ENCODE data around the gene NIBAN1. TPM values are rescaled to one million over a fixed set of nuclear protein-coding genes. Genes with fewer than 3 reads are reported as not detected.
"Not testable (repeated sequence)": the region's sequence is repeated elsewhere in the genome, so short reads cannot be mapped to it uniquely, and the experiment has no call there.

The NIBAN1 gene
- total RNA-seq, 1 experiment from 2014 or later = 19.5 TPM

DNA sequence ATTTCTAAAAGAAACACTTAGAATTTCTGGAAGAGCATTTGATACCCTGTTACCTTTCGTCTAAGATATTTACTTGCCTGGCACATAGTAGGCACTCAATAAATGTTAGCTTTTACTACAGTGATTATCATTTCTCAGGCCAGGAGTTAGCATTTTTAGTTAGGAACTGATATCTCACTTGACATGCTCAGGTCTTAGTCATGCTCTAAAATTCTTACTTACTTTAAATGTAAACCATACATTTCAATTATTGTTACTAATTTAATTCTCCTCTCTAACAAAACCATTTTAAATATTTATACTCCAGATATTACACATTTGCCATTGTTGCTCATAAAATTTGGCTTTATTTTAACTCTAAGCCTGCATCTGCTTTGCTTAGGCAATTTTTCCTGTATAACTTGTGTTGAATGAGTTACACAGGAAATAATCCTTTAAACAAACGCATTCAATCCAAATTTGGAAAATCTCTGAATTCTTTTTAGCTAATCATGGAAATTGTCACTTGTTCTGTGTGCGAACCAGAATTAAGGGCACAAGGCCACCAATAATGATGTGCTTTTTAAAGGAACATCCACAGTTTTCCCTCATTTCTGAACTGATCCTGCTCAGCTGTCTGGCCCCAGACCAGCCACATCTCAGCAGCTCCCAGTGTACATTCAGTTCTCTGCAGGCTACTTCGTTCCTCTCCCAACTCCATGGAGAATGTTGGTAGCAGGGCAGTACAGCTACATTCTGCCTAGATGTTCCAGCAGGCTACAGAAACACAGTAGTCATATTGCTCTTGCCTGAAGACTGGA lies 15.6 kb downstream of the NIBAN1 start:
- CTCF ChIA-PET = interaction anchor here (1.7 kb wide), 1 partner anchor 23 kb away, joined by 3 read pairs; no protein-coding TSS in a partner anchor
- no TSS peak for BruUV-seq (replicated peaks)

DNA sequence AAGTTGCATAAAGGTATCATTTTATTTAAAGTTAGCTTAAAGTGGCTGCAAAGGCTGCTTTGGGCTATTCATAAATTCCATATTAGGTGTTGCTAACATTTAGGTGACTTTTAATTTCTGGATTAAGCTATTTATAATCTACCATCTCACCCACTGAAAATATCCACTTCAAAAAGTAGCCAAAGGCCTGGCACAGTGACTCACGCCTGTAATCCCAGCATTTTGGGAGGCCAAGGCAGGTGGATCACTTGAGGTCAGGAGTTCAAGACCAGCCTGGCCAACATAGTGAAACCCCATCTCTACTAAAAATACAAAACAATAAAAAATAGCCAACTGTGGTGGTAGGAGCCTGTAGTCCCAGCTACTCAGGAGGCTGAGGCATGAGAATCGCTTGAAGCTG lies 16.4 kb downstream of the NIBAN1 start:
- H3K4me3 Mint-ChIP-seq (ENCODE audit: low read depth, unreplicated experiment); H3K27me3 Mint-ChIP-seq (ENCODE audit: unreplicated experiment); H3K9me3 Mint-ChIP-seq (ENCODE audit: low read depth, unreplicated experiment); H3K27ac Mint-ChIP-seq (ENCODE audit: unreplicated experiment); intact Hi-C loops (cut with micrococcal nuclease; ENCODE audit: unreplicated experiment); H3K36me3 Mint-ChIP-seq (ENCODE audit: insufficient read depth, unreplicated experiment); DNase-seq; BruUV-seq (replicated peaks): not testable (repeated sequence)
- H3K4me1 Mint-ChIP-seq (ENCODE audit: low read depth, unreplicated experiment) = peaks cover 16% of the 10 kb centered on the region
- CTCF ChIA-PET = interaction anchor here (0.6 to 1.7 kb wide), 2 partner anchors 22 to 183 kb away, joined by 3 read pairs; no protein-coding TSS in a partner anchor

More for the DNA sequence above, 15.6 kb downstream of the NIBAN1 start:
- Mint-ChIP-seq H3K4me3 (ENCODE audit: low read depth, unreplicated experiment) (no peak overlapping the region), H3K36me3 (ENCODE audit: insufficient read depth, unreplicated experiment) (no peaks in the 10 kb centered on the region), H3K9me3 (ENCODE audit: low read depth, unreplicated experiment) (no peaks in the 10 kb centered on the region), H3K4me1 (ENCODE audit: low read depth, unreplicated experiment) (peaks cover 11% of the 10 kb centered on the region), H3K27me3 (ENCODE audit: unreplicated experiment) (no peaks in the 10 kb centered on the region), H3K27ac (ENCODE audit: unreplicated experiment) (no peak overlapping the region)
- no peak for DNase-seq
- TF ChIP-seq, protein P1, sequence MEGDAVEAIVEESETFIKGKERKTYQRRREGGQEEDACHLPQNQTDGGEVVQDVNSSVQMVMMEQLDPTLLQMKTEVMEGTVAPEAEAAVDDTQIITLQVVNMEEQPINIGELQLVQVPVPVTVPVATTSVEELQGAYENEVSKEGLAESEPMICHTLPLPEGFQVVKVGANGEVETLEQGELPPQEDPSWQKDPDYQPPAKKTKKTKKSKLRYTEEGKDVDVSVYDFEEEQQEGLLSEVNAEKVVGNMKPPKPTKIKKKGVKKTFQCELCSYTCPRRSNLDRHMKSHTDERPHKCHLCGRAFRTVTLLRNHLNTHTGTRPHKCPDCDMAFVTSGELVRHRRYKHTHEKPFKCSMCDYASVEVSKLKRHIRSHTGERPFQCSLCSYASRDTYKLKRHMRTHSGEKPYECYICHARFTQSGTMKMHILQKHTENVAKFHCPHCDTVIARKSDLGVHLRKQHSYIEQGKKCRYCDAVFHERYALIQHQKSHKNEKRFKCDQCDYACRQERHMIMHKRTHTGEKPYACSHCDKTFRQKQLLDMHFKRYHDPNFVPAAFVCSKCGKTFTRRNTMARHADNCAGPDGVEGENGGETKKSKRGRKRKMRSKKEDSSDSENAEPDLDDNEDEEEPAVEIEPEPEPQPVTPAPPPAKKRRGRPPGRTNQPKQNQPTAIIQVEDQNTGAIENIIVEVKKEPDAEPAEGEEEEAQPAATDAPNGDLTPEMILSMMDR (IDR thresholded peaks at IDR 0.05; ENCODE audit: unreplicated experiment) = no peak
- intact Hi-C loops (cut with micrococcal nuclease; ENCODE audit: unreplicated experiment) = no loop called here

DNA sequence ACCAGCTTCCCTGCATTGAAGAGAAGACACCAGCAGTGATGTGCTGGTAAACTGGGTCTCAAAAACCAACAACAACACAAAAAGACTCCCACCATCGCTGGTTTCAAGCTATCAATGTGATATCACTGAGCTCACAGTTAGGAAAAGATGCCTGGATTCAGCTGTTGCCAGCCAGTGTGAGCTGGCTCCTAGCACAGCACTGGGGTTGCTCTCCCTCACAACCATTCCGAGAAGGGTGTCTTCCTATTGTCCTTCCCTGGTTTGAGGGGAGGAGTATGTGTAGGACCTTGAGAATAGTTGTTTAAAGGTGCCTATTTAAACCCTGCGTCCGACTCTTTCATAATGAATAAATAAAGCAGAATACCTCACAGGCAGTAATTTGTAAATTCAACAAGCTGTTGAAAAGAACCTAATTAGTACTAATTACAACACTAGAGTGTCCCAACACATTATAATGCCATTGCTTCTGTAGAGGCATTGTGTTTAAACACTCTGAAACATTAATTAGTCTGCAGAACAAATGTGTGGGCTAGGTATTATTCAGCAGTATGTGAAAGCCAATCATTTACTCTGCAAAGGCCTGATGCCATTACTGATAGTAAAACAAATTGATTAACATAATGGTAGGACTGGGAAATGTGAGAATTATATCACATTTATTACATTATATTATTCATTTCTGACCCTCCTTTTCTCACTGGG lies 17.2 kb downstream of the NIBAN1 start:
- peaks cover 16% of the 10 kb centered on the region for H3K4me1 Mint-ChIP-seq (ENCODE audit: low read depth, unreplicated experiment)
- H3K27ac Mint-ChIP-seq (ENCODE audit: unreplicated experiment) = no peak overlapping the region
- H3K9me3 Mint-ChIP-seq (ENCODE audit: low read depth, unreplicated experiment) = no peaks in the 10 kb centered on the region
- no peaks in the 10 kb centered on the region for H3K27me3 Mint-ChIP-seq (ENCODE audit: unreplicated experiment)
- CTCF ChIA-PET = interaction anchor here (0.6 to 1.7 kb wide), 2 partner anchors 21 to 150 kb away, joined by 3 to 5 read pairs; no protein-coding TSS in a partner anchor
- H3K36me3 Mint-ChIP-seq (ENCODE audit: insufficient read depth, unreplicated experiment) = no peaks in the 10 kb centered on the region
- intact Hi-C loops (cut with micrococcal nuclease; ENCODE audit: unreplicated experiment) = no loop called here
- TF ChIP-seq, protein P1 (IDR thresholded peaks at IDR 0.05; ENCODE audit: unreplicated experiment) = no peak
- BruUV-seq (replicated peaks) = no TSS peak
- no peak overlapping the region for H3K4me3 Mint-ChIP-seq (ENCODE audit: low read depth, unreplicated experiment)
- DNase-seq = no peak

DNA sequence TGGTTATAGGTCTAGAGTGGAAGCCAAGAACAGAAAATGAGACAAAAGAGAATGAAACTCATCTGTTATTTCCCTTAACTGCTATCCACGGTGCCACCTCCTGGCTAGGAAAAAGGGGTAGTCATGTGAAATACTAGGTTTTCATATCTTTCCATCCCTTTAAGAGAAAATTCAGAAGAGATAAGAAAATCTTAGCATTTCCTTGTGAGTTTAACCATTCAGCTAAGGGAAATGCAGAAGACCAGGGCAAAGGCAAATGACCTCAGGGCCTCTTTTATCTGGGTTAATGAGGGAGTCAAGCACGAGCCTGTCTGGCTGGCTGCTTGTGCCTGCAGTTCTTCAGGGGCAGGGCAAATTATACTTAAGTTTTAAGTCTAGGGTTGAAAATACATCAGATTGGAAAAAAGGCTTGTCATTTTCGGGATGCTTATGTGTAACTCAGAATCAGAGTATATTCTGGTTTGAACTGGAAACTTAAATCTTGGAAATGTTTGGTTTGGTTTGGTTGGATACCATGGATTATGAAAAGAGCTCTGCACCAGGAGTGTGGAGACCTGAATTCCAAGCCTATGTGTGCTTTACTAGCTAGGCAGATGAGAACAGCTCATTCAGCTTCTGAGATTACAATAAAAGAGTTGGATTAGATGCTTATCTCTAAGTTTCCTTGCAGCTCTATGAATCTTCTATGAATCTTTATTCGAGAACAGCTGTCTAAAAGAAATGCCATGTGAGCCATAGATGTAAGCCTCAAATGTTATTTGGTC lies 19.9 kb downstream of the NIBAN1 start:
- H3K27ac Mint-ChIP-seq (ENCODE audit: unreplicated experiment) = peak overlapping the region; percentile 4

More for the DNA sequence above, 19.9 kb downstream of the NIBAN1 start:
- BruUV-seq (replicated peaks) = no TSS peak
- Mint-ChIP-seq H3K27me3 (ENCODE audit: unreplicated experiment) (no peaks in the 10 kb centered on the region), H3K4me1 (ENCODE audit: low read depth, unreplicated experiment) (peaks cover 16% of the 10 kb centered on the region), H3K4me3 (ENCODE audit: low read depth, unreplicated experiment) (no peak overlapping the region), H3K9me3 (ENCODE audit: low read depth, unreplicated experiment) (no peaks in the 10 kb centered on the region), H3K36me3 (ENCODE audit: insufficient read depth, unreplicated experiment) (no peaks in the 10 kb centered on the region)
- intact Hi-C loops (cut with micrococcal nuclease; ENCODE audit: unreplicated experiment) = no loop called here
- no peak for DNase-seq
- TF ChIP-seq, protein P1 (IDR thresholded peaks at IDR 0.05; ENCODE audit: unreplicated experiment) = no peak
- CTCF ChIA-PET = no interaction called here
